ENCODE data around the gene BBS1.

BBS1 gene

GRCh38 chr11:66466225-66467033 is 44.0 kb upstream of the BBS1 start, which contains the start of gene PELI3 (continued):
- TF ChIP-seq ZBTB49 (tag by site-specific recombination; IDR thresholded peaks at IDR 0.05; ENCODE audit: low read depth) (no peak), ZNF114 (tag by site-specific recombination; IDR thresholded peaks at IDR 0.05) (no peak), OVOL3 (tag by site-specific recombination; IDR thresholded peaks at IDR 0.05) (no peak), ZSCAN5A (tag by site-specific recombination; IDR thresholded peaks at IDR 0.05) (no peak), ZNF292 (tag by site-specific recombination; IDR thresholded peaks at IDR 0.05; ENCODE audit: borderline replicate concordance, low read depth) (no peak), YY1 (tag by site-specific recombination; IDR thresholded peaks at IDR 0.05) (no peak), TRIM28 (IDR thresholded peaks at IDR 0.05; ENCODE audit: borderline replicate concordance, low read length) (no peak), ZNF223 (tag by site-specific recombination; IDR thresholded peaks at IDR 0.05) (no peak), ZBTB20 (tag by site-specific recombination; IDR thresholded peaks at IDR 0.05) (peak; percentile 76; the same call in 1 of the 2 replicates), ZNF843 (tag by site-specific recombination; IDR thresholded peaks at IDR 0.05) (no peak), EGR2 (tag by site-specific recombination; IDR thresholded peaks at IDR 0.05; ENCODE audit: low read depth) (peak; percentile 42; the same call in 1 of the 2 replicates), ZNF48 (tag by site-specific recombination; IDR thresholded peaks at IDR 0.05) (no peak), ZNF544 (tag by site-specific recombination; IDR thresholded peaks at IDR 0.05) (no peak), ZNF239 (tag by site-specific recombination; IDR thresholded peaks at IDR 0.05) (no peak), INSM2 (tag by site-specific recombination; IDR thresholded peaks at IDR 0.05) (no peak), ZBTB44 (tag by site-specific recombination; IDR thresholded peaks at IDR 0.05) (no peak), ZNF324 (tag by site-specific recombination; IDR thresholded peaks at IDR 0.05) (no peak), ZNF138 (tag by site-specific recombination; IDR thresholded peaks at IDR 0.05; ENCODE audit: borderline replicate concordance) (no peak), ZNF704 (tag by site-specific recombination; IDR thresholded peaks at IDR 0.05) (no peak), ZBTB21 (tag by site-specific recombination; IDR thresholded peaks at IDR 0.05) (no peak), ZNF341 (tag by site-specific recombination; IDR thresholded peaks at IDR 0.05; ENCODE audit: low read depth) (0 out of 2 replicates have a peak, but pooled peaks have one; percentile 23), ZNF280D (tag by site-specific recombination; IDR thresholded peaks at IDR 0.05) (no peak), ZBTB48 (tag by site-specific recombination; IDR thresholded peaks at IDR 0.05) (peak; percentile 82; the same call in 1 of the 2 replicates), ZNF366 (tag by site-specific recombination; conservative IDR thresholded peaks at IDR 0.05) (no peak), ZFP41 (tag by site-specific recombination; IDR thresholded peaks at IDR 0.05; ENCODE audit: borderline replicate concordance) (no peak), ZNF560 (tag by site-specific recombination; IDR thresholded peaks at IDR 0.05; ENCODE audit: borderline replicate concordance) (no peak), GLI4 (tag by site-specific recombination; IDR thresholded peaks at IDR 0.05) (no peak), ZNF10 (tag by site-specific recombination; IDR thresholded peaks at IDR 0.05) (no peak), SP7 (tag by site-specific recombination; IDR thresholded peaks at IDR 0.05) (no peak), ZSCAN23 (tag by site-specific recombination; IDR thresholded peaks at IDR 0.05) (no peak)

All from HEK293 (cell line).